T-cell (primary cell): ENCODE measurements around the gene STK10. TPM values are rescaled to one million over a fixed set of nuclear protein-coding genes. Genes with fewer than 3 reads are reported as not detected.

Experiments
- ATAC-seq, 4 experiments: fragments of 200-7000 bp in 3 of 4; fragments of 150-1000 bp in 1 of 4; cut with Tn5 transposase; replicated peaks in 1 of 4; 1 replicate in 3 of 4; 2 replicates in 1 of 4; pipeline ENCODE4 v1.10.0; 2021; ENCODE audit warnings: moderate library complexity in 3 of 4, mild to moderate bottlenecking in 2 of 4, moderate number of reproducible peaks in 1 of 4
- CTCF ChIA-PET, 2 donors: fragments of 300-600 bp; sonication (Branson Sonifier 250); formaldehyde crosslinking; loops; one replicate each; lab custom pipeline; 2022; ENCODE audit warnings: antibody characterized with exemption in 2 of 2; lab: Charles Lee
- POLR2A ChIA-PET, 2 donors: fragments of 300-600 bp; sonication (Branson Sonifier 250); formaldehyde crosslinking; loops; one replicate each; lab custom pipeline; 2022; ENCODE audit warnings: antibody characterized with exemption in 2 of 2; lab: Charles Lee
- DNase-seq, 35 experiments: peaks; one replicate each; pipeline versions ENCODE4 v3.0.0 to v3.0.0-alpha.2; 2013 to 2023
- H3K27ac ChIP-seq: one replicate; pipeline ENCODE4 v1.5.1; 2013; ENCODE audit warnings: low read length
- H3K27me3 ChIP-seq, 2 experiments: replicated peaks in 1 of 2; 1 replicate in 1 of 2; 2 replicates in 1 of 2; pipeline versions ENCODE4 v1.6.1 to v1.7.0; 2013; ENCODE audit warnings: low read length in 1 of 2, mixed read lengths in 1 of 2; ENCODE audit not compliant: control insufficient read depth in 2 of 2, insufficient read depth in 2 of 2; ENCODE audit errors: extremely low read depth in 1 of 2
- H3K36me3 ChIP-seq, 2 donors: 1 replicate in 1 of 2; 2 replicates in 1 of 2; pipeline versions ENCODE4 v1.6.1 to v1.7.0; 2013; ENCODE audit warnings: low read length in 1 of 2; ENCODE audit not compliant: control insufficient read depth in 2 of 2, insufficient read depth in 1 of 2; ENCODE audit errors: extremely low read depth in 1 of 2
- H3K4me1 ChIP-seq, 2 experiments: 1 replicate in 1 of 2; 2 replicates in 1 of 2; pipeline versions ENCODE4 v1.6.1 to v1.7.0; 2013; ENCODE audit warnings: low read length in 2 of 2, mixed read lengths in 1 of 2; ENCODE audit not compliant: insufficient read depth in 2 of 2, control insufficient read depth in 1 of 2; ENCODE audit errors: extremely low read depth in 1 of 2
- H3K4me3 ChIP-seq, 2 donors: 1 replicate in 1 of 2; 2 replicates in 1 of 2; pipeline versions ENCODE4 v1.5.1 to v1.7.0; 2013; ENCODE audit warnings: mild to moderate bottlenecking in 2 of 2, low read length in 1 of 2, moderate library complexity in 1 of 2; ENCODE audit not compliant: control insufficient read depth in 1 of 2; ENCODE audit errors: extremely low read depth in 1 of 2
- H3K9me3 ChIP-seq: 2 replicates; pipeline ENCODE4 v1.7.0; 2013
- H3K27ac Mint-ChIP-seq, 2 donors: one replicate each; pipeline ENCODE4 v1.8.0; 2020 to 2021; ENCODE audit warnings: mild to moderate bottlenecking in 2 of 2, mixed read lengths in 2 of 2
- H3K27me3 Mint-ChIP-seq, 2 donors: one replicate each; pipeline ENCODE4 v1.8.0; 2021 to 2022; ENCODE audit warnings: mixed read lengths in 2 of 2
- H3K36me3 Mint-ChIP-seq: one replicate; pipeline ENCODE4 v1.8.0; 2021; ENCODE audit warnings: mixed read lengths
- H3K4me1 Mint-ChIP-seq, 3 donors: one replicate each; pipeline ENCODE4 v1.8.0; 2020 to 2022; ENCODE audit warnings: mixed read lengths in 3 of 3, mild to moderate bottlenecking in 1 of 3
- H3K4me3 Mint-ChIP-seq, 3 donors: one replicate each; pipeline ENCODE4 v1.8.0; 2020 to 2022; ENCODE audit warnings: mild to moderate bottlenecking in 3 of 3, mixed read lengths in 3 of 3, moderate library complexity in 3 of 3
- H3K9me3 Mint-ChIP-seq, 3 donors: one replicate each; pipeline ENCODE4 v1.8.0; 2020 to 2022; ENCODE audit warnings: mixed read lengths in 3 of 3
- WGBS: methylation state at CpG from one replicate; pipeline ENCODE4 v1.1.5; 2013; ENCODE audit warnings: missing lambda C conversion rate; ENCODE audit not compliant: insufficient coverage; 5-methylcytosine and 5-hydroxymethylcytosine counted together
- total RNA-seq, 35 experiments: library from RNA in 6 of 35; stranded (reverse) in 6 of 35; fragments of 120-200 nt in 1 of 35; gene quantifications; one replicate each; pipeline versions ENCODE4 v1.2.1 to v1.2.4 and lab custom pipeline; 2013 to 2026

The STK10 gene
- total RNA-seq, 5 donors from 2014 or later (not counting 1 experiment from before 2014, with no cell fraction given): 305 to 437 (median 331) TPM

DNA sequence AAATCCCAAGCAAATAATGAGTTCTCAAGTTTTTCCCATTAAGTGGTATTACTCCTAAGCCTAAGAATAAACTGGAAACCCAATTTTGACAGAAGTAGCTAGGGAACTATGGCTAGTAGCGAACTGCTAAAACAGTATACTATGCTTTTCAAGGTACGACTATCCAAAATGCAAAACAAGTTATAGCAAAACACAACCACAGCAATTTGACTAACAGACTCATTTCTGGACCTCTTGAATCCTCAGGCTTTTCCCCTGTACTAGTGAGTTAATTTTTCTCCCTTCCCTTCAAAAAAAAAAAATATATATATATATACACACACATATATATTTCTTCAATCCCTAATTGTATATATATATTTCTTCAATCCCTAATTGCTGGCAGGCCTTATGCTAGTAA is 188.9 kb downstream of the STK10 start:
- H3K4me3 ChIP-seq: no peak overlapping the region
- no peaks in the 10 kb centered on the region for H3K9me3 Mint-ChIP-seq
- POLR2A ChIA-PET: no interaction called here

DNA sequence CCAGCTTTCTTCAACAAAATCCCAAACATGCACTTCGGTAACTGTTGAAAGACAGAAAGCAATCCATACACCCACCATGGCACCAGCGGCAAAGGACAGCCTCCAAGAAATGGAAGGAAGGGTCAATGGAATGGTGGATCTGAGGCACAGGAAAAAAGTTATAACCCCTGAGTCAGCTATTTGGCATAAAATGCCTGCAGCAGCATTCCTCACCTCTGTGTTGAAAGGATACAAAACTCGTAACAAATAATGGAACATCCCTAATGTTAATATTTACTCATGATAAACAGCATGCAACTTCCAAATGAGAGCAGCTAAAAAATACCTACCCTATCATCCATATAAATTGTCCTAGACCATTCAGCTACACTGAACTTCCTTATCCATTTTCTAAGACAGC is 191.0 kb downstream of the STK10 start:
- peaks cover 0 to 3% of the 10 kb centered on the region in 2 experiments for H3K4me1 ChIP-seq
- DNase-seq (no peak), ATAC-seq (no peak)
- H3K4me3 ChIP-seq: no peak overlapping the region
- H3K36me3 Mint-ChIP-seq: peaks cover 47% of the 10 kb centered on the region
- H3K36me3 ChIP-seq: peaks cover 0 to 9% of the 10 kb centered on the region in 2 donors
- no peak overlapping the region for H3K27ac Mint-ChIP-seq
- no peaks in the 10 kb centered on the region for H3K27me3 ChIP-seq
- ChIA-PET CTCF (interaction anchor here in 1 of 2 donors (1.1 to 1.3 kb wide), 2 partner anchors 9 to 11 kb away, joined by 4 read pairs; partner anchors contain the start of gene FBXW11), POLR2A (interaction anchor here in 1 of 2 donors (1.4 kb wide), 1 partner anchor 11 kb away, joined by 3 read pairs; no protein-coding TSS in a partner anchor)
- peaks cover 59 to 77% (median 73%) of the 10 kb centered on the region in 3 donors for H3K4me1 Mint-ChIP-seq
- H3K9me3 Mint-ChIP-seq: no peaks in the 10 kb centered on the region
- no peaks in the 10 kb centered on the region for H3K27me3 Mint-ChIP-seq
- no peak overlapping the region for H3K4me3 Mint-ChIP-seq
- no peaks in the 10 kb centered on the region for H3K9me3 ChIP-seq
- WGBS: 100% methylated on average over 1 of the region's 3 CpGs
- H3K27ac ChIP-seq: no peak overlapping the region

More for the DNA sequence above, 188.9 kb downstream of the STK10 start:
- peaks cover 35% of the 10 kb centered on the region for H3K36me3 Mint-ChIP-seq
- DNase-seq: no peak
- Histone ChIP-seq H3K36me3 (peaks cover 0 to 9% of the 10 kb centered on the region in 2 donors), H3K9me3 (no peaks in the 10 kb centered on the region), H3K27ac (no peak overlapping the region), H3K27me3 (no peaks in the 10 kb centered on the region), H3K4me1 (peaks cover 0 to 7% of the 10 kb centered on the region in 2 experiments)
- peaks cover 69 to 83% (median 80%) of the 10 kb centered on the region in 3 donors for H3K4me1 Mint-ChIP-seq
- no peak for ATAC-seq
- H3K27me3 Mint-ChIP-seq: no peaks in the 10 kb centered on the region
- CTCF ChIA-PET: interaction anchor here in 1 of 2 donors (0.7 kb wide), 1 partner anchor 1795 kb away, joined by 3 read pairs; no protein-coding TSS in a partner anchor
- WGBS: 82% methylated on average over 2 of the region's 2 CpGs
- no peak overlapping the region for H3K27ac Mint-ChIP-seq
- H3K4me3 Mint-ChIP-seq: no peak overlapping the region

DNA sequence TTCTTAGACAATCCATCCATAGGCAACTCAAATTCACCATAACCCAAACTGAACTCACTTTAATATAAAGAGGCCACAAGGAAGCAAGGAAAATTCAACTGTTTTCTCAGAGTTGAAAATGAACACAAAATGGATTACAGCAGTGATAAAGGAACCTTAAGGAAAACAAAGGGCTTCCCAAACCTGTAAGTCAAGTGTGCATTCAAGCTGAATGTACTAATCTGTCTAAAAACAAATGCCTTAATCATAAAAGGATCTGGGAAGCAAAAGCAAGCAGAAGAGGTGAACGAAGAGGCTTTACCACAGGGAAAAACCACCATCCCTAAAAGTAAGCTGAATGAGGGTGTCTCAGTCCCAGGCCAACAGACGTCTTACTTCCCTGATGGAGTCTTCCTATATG is 195.2 kb downstream of the STK10 start:
- Mint-ChIP-seq H3K27ac (no peak overlapping the region), H3K4me1 (peaks cover 52 to 74% (median 66%) of the 10 kb centered on the region in 3 donors), H3K4me3 (no peak overlapping the region), H3K9me3 (no peaks in the 10 kb centered on the region), H3K36me3 (peaks cover 56% of the 10 kb centered on the region), H3K27me3 (no peaks in the 10 kb centered on the region)
- no peaks in the 10 kb centered on the region for H3K9me3 ChIP-seq
- peaks cover 0 to 14% of the 10 kb centered on the region in 2 donors for H3K36me3 ChIP-seq
- no peak for ATAC-seq
- H3K27me3 ChIP-seq: no peaks in the 10 kb centered on the region
- H3K4me1 ChIP-seq: no peaks in the 10 kb centered on the region
- no CpG with 5 or more reads among the region's 2 CpGs for WGBS
- no peak for DNase-seq
- POLR2A ChIA-PET: no interaction called here
- no peak overlapping the region for H3K4me3 ChIP-seq
- CTCF ChIA-PET: interaction anchor here in 1 of 2 donors (0.8 kb wide), 1 partner anchor 14 kb away, joined by 3 read pairs; the partner anchor contains the start of gene FBXW11
- H3K27ac ChIP-seq: no peak overlapping the region

DNA sequence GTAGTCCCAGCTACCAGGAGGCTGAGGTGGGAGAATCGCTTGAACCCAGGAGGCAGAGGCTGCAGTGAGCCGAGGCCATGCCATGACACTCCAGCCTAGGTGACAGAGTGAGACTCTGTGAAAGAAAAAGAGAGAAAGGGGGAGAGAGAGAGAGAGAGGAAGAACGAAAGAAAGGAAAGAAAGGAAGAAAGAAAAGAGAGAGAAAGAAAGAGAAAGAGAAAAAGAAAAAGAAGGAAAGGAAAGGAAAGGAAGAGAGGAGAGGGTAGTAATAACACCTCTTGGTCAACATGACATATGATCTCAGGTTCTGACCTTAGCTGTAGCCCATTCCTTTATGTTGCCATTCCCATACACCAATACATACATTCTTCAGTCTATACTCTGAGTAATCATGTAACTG is 195.7 kb downstream of the STK10 start:
- no peak overlapping the region for H3K4me3 Mint-ChIP-seq
- no peak for ATAC-seq
- H3K27me3 ChIP-seq: no peaks in the 10 kb centered on the region
- H3K4me1 Mint-ChIP-seq: peaks cover 52 to 71% (median 63%) of the 10 kb centered on the region in 3 donors
- no peak overlapping the region for H3K27ac Mint-ChIP-seq
- no peak for DNase-seq
- H3K4me3 ChIP-seq: no peak overlapping the region
- H3K27ac ChIP-seq: no peak overlapping the region
- H3K36me3 Mint-ChIP-seq: peaks cover 57% of the 10 kb centered on the region
- peaks cover 0 to 14% of the 10 kb centered on the region in 2 donors for H3K36me3 ChIP-seq
- no peaks in the 10 kb centered on the region for H3K4me1 ChIP-seq
- ChIA-PET POLR2A (no interaction called here), CTCF (no interaction called here)
- no peaks in the 10 kb centered on the region for H3K9me3 Mint-ChIP-seq
- 94% methylated on average over 2 of the region's 3 CpGs for WGBS
- no peaks in the 10 kb centered on the region for H3K27me3 Mint-ChIP-seq
- H3K9me3 ChIP-seq: no peaks in the 10 kb centered on the region

Other genes starting within 250 kb of the STK10 start
- 10 to 100 TPM; 33.4 to 36.6 (median 34.2) TPM for gene FBXW11, start 181.6 kb downstream of the STK10 start, total RNA-seq
- not detected for gene EFCAB9, start 5.9 kb upstream of the STK10 start, total RNA-seq
- 1 to 10 TPM; 3.2 to 7.7 (median 5.4) TPM for gene UBTD2, start 95.5 kb upstream of the STK10 start, total RNA-seq